CD4-positive, alpha-beta T cell treated with Interleukin-15 for 1 hour (primary cell): ENCODE results near the gene OTOG.

Experiments used
- DNase-seq: peaks from one replicate; pipeline ENCODE4 v3.0.0-alpha.2; 2020

Gene OTOG

DNA sequence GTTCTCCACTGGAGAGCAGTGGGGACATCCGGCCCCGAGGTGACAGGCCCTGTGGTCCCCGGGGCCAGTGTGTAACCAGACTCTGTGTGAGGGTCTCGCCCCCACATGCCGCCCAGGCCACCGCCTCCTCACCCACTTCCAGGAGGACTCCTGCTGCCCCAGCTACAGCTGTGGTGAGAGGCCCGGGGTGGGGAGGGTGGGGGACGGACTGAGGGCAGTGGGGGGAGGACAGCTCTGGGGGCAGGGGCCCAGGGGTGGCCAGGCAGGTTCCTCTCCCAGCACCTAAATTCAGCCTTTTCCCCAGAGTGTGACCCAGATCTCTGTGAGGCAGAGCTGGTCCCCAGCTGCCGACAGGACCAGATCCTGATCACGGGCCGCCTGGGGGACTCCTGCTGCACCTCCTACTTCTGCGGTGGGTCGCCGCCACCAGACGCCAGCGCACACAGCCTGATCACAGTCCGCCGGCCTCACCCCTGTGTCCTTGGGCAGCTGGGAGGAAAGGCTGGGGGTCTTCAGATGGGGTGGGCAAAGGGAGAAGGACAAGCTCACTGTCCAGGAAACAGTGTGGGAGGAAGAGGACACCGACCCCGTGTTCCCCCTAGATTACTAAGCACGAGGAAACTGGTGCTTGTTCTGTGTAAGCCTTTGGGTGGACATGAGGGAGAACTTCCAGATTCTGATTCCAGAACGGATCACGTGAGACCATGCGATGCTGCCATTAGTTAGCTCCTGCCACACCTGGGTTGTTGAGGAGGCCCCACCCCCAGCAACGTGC lies 87.9 kb downstream of the OTOG start:
- no peak for DNase-seq

DNA sequence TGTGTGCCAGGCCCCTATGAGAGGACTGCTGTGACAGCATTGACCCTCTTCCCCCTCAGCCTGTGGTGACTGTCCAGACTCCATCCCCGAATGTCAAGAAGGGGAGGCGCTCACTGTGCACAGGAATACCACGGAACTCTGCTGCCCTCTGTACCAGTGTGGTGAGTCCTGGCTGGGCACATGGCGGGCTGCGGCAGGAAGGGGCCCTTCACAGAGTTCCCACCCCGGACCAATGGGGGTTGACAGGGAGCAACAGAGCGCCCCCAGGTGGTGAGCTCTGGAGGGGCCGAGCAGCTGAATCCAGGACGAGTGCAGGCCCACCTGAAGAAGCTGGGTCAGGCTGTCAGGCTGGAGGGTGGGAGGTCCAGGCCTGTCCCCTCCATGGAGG lies 88.5 kb downstream of the OTOG start:
- DNase-seq: no peak

DNA sequence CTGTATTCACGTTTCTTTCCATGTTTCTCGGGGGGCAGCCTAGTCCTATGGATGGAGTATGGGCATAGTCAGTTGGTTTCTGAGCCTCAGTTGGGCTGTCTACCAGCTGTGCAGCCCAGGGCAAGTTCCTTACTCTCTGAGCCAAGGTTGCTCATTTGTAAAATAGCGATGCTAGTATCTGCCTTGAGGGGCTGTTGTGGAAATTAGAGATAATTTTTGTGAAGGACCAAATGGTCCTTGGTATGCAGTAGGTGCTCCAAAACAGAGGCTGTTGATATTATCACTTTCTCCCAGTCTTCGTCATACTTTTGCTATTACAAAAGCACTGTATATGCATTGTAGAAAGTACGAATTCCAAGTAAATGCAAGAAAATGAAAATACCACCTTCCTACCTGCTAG lies 89.7 kb downstream of the OTOG start:
- no peak for DNase-seq

DNA sequence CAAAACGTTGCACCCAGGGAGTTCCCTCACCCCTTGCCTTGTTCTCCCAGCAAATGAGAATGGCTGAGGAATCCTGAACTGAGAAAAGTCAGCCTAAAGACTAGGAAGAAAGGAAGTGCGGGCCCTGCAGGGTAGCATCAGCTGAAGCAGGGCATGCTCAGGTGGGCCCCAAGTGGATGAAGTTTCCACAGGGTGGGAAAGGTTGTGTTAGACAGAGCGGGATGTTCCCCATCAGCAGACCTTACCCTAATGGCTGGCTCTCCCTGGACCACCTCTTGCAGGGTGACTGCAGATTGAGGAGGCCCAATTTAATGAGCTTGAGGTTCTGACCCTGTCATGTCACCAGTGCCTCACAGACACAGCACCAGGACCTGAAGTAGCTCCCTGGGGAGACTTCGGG lies 90.8 kb downstream of the OTOG start:
- no peak for DNase-seq

DNA sequence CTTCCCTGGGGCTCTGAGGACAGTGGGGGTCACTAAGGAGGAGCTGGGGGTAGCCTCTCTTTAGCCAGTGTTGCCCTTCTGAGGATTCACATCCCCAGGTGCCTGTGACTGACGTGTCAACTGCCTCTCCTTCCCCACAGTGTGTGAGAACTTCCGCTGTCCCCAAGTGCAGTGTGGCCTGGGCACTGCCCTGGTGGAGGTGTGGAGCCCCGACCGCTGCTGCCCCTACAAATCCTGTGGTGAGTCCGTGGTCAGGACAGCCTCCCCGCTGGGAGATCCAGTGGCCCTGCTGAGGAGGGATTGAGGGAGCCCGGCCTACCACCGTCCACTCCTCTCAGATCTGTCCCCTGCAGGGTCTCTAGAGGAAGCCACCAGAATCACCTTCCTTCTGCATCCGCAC lies 91.3 kb downstream of the OTOG start:
- DNase-seq: no peak

DNA sequence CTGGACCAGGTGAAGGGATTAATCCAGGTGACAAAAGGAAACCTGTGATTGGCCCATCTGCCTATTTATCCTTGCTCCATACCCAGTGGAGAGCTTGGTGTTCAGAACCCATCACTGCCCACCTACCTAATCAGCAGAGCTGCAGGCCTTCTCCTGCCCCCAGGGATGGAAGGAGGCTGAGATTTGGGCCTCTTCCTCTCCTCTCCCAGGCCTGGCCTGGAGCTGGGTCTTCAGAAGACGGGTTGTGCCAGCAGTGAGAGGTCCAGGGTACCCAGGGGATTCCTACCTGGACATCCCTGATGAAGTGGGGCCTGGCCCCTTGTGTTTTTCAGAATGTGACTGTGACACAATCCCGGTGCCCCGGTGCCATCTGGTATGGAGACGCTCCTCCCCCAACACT lies 92.0 kb downstream of the OTOG start:
- DNase-seq: no peak

DNA sequence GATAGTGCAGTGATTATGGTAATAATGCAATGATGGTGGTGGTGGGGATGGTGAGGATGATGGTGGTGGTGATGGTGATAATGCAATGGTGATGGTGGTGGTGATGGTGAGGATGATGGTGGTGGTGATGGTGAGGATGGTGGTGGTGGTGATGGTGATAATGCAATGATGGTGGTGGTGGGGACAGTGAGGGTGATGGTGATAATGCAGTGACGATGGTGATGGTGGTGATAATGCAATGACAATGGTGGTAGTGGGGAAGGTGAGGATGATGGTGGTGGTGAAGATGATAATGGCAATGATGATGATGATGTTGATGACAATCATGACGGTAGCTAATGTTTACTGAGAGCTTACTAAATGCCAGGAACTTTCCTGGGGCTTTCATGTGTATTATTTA lies 92.7 kb downstream of the OTOG start:
- DNase-seq: no peak

DNA sequence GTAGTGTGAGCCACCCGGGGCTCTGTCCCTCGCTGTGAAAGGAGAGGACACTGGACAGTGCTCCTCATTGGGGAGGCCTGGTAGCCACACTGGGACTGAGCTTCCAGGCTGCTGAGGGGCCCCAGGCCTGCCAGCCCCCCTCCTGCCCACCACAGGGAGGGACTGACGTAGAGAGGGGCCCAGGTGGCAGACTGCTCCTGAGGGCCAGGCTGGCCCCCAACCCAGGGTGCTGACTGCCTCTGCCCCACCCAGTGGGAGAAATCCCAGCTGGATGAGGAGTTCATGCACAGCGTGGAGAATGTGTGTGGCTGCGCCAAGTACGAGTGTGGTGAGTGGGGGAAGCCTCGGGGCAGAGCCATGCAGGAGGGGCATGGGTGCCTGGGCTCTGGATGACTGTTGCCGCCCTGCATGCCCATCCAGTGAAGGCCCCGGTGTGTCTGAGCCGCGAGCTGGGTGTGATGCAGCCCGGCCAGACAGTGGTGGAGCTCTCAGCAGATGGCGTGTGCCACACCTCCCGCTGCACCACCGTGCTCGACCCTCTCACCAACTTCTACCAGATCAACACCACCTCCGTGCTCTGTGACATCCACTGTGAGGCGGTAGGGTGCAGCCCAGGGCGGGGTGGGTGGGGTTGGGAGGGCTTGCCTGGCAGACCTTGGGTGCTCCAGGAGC lies 93.6 kb downstream of the OTOG start:
- no peak for DNase-seq

DNA sequence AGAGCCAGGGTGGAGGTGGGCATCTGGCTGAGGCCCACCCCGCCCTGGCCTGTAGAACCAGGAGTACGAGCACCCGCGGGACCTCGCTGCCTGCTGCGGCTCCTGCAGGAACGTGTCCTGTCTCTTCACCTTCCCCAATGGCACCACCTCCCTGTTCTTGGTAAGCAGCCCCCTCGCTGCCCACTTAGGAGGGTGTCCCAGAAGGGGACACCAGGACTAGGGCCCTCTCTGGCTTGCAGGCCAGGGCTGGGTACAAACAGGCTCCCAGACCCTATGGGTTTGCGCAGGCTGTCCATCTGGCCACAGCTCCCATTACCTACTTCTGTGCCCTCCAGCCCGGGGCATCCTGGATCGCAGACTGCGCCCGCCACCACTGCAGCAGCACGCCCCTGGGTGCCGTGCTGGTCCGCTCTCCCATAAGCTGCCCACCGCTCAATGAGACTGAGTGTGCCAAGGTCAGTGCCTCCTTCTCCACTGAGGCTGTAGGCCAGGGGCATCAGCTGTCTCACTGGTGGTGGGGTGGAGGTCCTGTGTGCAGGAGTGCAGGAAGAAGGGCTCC lies 94.8 kb downstream of the OTOG start:
- no peak for DNase-seq

DNA sequence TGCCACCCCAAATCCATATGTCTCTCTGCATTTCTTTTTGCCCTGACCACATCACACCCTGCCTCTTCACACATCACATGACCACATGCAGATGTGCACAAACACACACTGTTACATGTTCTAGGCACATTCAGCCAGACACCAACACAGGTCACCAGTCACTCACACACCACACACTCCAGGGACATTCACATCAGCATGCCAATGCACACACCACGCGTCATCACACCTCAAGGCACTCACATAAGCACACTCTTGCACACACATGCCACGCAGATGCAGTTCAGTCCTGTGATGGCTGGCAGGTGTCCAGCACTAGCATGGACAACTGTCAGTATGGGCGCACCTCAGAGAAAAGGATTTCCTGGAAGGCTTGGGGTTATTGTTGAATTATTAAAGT lies 95.3 kb downstream of the OTOG start:
- DNase-seq: no peak

DNA sequence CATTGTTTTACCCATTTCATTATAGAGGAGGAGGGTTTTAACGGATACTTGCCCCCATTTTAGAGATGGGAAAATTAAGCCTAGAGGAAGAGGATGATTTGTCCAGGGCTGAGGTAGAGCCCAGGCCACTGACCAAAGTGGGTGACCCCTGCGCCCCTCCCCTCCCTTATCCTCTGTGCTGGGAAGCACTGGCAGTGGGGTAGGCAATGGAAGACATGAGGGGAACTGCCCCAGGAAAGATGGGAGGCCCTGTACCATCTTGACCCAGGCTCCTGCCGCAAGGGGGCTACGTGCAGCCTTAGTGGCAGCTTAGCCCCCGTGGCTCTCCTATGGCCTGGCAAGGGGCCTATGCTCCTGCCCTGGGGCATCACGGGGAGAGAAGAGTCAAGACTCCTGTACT lies 95.9 kb downstream of the OTOG start:
- DNase-seq: no peak

DNA sequence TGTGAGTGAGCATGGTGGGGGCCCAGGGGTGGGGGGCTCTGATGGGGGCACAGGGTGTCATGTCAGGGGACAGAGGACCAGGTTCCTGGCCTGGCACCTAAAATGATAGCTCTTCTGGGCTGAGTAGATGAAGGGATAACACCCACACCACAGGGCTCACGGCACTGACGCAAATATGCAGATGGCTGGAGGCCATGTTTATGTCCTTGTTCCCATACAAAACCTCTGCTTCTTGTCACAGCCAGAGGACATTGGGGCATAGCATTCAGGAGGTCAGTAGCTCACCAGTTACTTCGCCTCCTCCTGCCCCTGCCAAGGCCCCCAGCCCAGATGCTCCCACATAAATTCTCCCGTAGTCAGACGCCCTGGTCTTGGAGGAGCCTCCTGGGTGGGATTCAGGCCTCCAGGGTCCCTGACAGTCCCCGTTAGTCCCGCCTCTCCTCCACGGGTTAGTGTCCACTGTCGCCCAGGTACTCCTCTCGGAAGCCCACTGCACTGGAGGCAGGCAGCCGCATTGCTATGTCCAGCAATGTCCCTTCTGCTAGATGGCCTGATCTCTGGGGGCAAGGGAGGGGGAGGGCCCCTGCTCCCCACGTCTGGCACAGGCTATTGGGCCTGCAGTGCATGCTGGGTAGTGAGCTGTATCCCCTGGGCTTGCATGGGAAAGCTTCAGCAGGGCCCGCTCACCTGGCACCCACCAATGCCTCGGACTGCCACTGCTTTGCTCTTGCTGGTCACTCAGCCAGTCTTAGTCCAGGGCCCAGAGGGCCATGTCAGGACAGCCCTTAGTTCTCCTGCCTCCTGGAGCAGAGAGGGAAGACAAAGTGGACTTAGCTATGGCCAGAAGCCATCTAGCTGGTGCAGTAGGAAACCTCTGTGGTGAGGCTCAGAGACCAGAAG lies 96.7 kb downstream of the OTOG start:
- no peak for DNase-seq

DNA sequence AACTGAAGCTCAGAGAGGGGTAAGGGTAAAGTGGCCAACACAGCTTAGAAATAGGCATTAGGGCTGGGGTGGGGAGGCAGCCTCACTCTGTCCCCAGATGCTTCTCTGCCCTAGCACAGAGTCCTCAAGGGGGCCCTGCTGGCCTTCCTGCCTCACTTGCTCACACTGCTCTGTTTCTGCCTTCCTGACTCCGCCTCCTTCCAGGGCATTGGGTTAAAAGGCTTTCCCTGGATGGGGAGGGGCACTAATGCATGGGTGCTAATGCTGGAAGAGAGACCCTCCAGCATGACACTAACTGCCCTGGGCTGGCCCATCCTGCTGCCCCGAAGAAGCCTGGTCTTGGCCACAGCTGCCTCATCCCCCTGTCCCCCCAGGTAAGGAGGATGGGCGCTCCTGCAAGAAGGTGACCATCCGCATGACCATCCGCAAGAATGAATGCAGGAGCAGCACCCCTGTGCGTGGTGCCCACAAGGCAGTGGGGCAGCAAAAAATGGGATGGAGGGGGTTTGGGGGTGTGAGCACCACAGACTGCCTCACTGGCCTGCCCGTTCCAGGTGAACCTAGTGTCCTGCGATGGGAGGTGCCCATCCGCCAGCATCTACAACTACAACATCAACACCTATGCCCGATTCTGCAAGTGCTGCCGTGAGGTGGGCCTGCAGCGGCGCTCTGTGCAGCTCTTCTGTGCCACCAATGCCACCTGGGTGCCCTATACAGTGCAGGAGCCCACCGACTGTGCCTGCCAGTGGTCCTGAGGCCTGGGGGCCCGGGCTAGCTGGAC lies 98.3 kb downstream of the OTOG start:
- DNase-seq: no peak

DNA sequence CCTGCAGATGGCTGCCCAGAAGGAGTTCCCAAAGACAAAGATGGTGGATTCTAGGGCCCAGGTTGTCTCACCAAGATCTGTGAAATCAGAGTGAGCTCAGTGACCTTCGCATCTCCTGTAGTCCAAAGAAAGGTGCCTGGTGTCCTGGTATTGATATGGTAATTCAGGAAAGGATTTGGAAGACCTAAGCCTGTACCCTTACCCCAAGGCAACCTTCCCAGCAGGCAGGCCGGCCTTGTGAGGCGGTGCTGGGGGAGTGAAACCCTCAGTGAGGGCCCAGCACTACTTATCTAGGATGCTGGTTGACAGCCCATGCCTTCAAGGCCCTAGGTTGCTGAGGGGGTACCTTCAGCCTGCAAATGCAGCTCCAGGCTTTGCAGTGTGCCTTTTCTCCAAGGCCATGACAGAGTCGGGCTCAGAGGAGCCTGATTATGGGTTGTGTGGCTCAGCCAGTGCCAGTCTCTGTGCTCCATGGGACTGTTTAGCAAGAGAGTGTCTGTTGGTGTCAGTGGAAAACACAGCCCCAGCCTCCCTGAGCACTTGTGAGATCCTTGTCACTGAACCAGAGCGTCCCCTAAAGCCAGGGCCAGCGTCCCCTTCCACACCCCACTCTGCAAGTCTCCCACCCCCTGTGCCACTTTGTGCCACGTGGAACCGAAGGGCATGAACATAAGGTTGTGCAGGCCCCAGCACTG lies 99.5 kb downstream of the OTOG start:
- no peak for DNase-seq

DNA sequence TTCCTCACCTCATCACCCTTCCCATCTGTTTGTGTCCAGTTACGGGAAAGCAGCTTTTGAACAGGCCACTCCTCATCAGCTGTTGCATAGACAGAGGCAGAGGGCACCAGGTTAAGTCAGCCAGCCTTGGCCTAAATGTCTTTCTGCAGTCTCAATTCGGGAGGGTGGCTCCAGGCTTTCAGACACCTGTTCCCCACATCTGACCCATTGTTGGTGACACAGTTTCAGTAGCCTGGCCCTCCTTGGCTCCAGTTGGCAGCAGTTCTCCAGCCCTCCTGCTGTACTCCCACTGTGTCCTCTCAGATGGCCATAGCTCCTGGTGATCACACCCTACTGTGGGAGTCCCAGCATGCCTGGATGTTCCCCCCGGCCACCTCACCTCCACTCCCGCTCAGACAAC lies 101.5 kb downstream of the OTOG start:
- no peak for DNase-seq

DNA sequence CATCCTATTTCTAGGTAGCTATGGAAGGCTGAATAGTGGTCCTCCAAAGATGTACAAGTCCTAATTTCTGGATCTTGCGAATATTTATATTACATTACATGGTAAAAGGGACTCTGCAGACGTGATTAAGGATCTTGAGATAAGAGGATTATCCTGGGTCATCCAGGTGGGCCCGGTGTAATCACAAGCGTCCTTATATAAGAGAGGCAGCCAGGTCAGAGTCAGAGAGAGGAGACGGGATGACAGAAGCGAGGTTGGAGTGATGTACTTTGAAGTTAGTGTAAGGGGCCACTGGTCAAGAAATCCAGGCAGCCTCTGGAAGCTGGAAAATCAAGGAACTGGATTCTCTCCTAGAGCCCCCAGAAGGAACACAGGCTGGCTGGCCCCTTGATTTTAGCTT lies 102.2 kb downstream of the OTOG start:
- no peak for DNase-seq

DNA sequence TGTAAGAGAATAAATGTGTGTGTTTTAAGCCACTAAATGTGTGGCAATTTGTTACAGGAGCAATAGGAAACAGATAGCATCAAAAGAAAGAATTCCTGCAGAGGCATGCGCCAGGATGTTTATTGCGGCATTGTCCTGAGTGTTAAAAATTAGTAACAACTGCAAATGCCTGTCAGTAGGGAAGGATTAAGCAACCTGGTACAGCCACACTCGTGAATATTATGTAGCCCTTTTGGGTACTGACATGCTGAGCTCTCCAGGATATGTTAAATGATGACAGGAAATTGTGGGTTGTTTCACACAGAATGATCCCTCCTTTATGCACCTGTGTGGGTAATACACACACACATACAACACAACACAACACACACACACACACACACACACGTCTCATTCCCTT lies 102.6 kb downstream of the OTOG start:
- DNase-seq: no peak

DNA sequence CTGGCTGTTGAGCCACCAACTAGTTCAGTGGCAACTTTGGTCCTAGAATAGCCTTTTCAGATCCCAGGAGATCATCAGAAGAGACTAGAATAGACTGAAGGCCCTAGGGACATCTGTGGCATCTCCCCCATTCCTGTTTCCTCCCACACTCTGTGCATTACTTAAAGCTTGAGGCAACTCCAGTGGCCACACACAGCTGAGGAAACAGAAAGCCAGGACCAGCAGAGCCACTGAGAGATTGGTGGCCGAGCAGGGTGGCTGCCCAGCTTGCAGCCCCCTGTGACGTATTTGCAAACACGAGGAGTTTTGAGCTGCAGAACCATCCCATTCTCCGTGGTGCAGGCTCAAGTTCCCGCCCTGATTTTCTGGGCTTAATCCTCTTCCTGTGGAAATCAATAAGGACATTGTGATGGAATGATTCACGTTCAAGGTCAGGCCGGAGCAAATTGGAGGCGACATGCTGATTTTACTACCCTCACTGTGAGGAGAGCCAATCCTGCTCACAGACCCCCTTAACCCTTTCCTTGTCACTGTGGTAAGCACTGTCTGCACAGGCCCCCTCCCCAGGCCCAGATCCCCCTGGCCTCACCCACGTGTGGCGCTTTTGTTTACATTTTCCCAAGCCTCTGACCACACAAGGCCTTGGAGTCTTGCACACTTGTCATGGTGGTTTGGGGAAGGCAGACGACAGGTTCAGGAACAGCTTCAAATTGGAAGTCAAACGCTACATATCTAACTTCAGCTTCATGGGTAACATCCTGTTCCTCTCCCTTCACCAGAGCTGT lies 103.3 kb downstream of the OTOG start:
- DNase-seq: no peak

DNA sequence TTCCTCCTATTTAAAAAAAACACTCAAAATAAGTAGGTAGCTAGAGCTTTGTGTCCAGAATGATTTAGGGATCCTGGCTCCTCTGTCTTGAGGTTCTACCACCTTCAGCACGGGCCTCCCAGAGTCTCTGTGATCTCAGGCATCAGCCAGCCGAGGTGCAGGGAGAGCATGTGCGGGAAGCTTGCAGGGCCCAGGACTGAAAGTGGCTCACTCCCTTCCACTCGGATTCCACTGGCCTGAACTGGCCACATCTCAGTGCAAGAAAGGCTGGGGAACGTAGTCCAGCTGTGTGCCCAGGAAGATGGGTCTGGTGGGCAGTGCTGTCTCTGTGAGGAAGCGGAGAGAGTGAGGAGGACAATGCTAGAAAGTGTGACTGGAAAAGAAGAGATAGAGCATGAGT lies 104.0 kb downstream of the OTOG start:
- DNase-seq: no peak

DNA sequence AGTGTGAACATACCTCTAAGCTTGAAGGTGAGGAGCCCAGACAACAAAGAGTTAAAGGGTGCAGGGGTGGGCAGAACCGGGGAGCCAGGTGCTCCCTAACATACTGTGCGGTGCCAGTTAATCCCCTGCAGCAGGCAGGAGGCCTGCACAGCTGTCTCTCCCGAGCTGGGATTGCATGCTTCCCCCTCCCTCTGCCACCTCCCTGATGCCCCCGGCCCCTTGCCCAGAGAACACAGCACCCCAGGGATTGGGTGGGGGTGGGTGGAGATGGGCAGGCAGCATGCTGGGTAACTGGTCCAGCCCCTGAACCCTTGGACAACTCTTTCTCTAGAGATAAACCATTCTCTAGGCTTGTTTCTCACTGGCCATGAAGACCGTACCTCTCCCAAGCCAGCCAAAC lies 104.6 kb downstream of the OTOG start:
- no peak for DNase-seq

DNA sequence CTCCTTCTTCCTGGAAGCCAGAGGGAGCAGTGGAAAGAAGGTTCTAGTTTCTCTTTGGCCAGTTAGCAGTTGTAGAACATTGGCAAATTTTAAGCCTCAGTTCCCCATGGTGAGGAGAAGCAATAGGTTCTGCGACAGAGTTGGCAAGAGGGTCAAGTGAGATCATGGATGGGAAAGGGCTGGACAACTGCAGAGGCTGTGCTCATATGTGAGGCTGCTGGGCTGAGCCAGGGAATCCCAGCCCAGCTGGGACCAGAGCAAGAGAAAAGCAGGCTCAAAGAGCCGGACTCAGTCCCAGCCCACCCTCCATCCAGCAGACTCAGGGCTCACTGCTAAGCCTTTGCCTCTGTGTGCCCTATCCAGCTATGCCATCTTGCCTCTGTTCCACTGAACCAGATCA lies 105.5 kb downstream of the OTOG start:
- DNase-seq: no peak
